CD8-positive, alpha-beta memory T cell (primary cell): ENCODE results near the gene ATP2B3. TPM values are rescaled to one million over a fixed set of nuclear protein-coding genes. Genes with fewer than 3 reads are reported as not detected.

ENCODE experiments used
- CTCF ChIA-PET: fragments of 350-600 bp; sonication (Branson Sonifier 250); formaldehyde crosslinking; loops from one replicate; lab custom pipeline; 2021; ENCODE audit warnings: antibody characterized with exemption; lab: Charles Lee
- POLR2A ChIA-PET: fragments of 350-600 bp; sonication (Branson Sonifier 250); formaldehyde crosslinking; loops from one replicate; lab custom pipeline; 2021; ENCODE audit warnings: antibody characterized with exemption; lab: Charles Lee
- DNase-seq, 5 donors: peaks; one replicate each; pipeline versions ENCODE4 v3.0.0 to v3.0.0-alpha.2; 2020 to 2022; ENCODE audit warnings: mixed read lengths in 1 of 5
- H3K27ac ChIP-seq: one replicate; pipeline ENCODE4 v1.7.0; 2013; ENCODE audit warnings: low read depth, mild to moderate bottlenecking, low read length, moderate library complexity
- H3K27me3 ChIP-seq: 2 replicates; pipeline ENCODE4 v1.7.0; 2013; ENCODE audit warnings: low read length, mild to moderate bottlenecking; ENCODE audit not compliant: insufficient read depth, poor library complexity, severe bottlenecking
- H3K36me3 ChIP-seq: 2 replicates; pipeline ENCODE4 v1.7.0; 2013; ENCODE audit warnings: mild to moderate bottlenecking, low read length, moderate library complexity; ENCODE audit not compliant: insufficient read depth
- H3K4me1 ChIP-seq: 2 replicates; pipeline ENCODE4 v1.7.0; 2013; ENCODE audit warnings: mild to moderate bottlenecking, low read length, moderate library complexity; ENCODE audit not compliant: insufficient read depth
- H3K4me3 ChIP-seq: 2 replicates; pipeline ENCODE4 v1.7.0; 2013; ENCODE audit warnings: mild to moderate bottlenecking, low read length
- H3K9me3 ChIP-seq: 2 replicates; pipeline ENCODE4 v1.7.0; 2013; ENCODE audit warnings: mild to moderate bottlenecking, low read length
- H3K27ac Mint-ChIP-seq, 8 donors: one replicate each; pipeline ENCODE4 v1.8.0; 2020 to 2021; ENCODE audit warnings: mixed read lengths in 8 of 8, mild to moderate bottlenecking in 6 of 8, inconsistent platforms in 3 of 8, moderate library complexity in 3 of 8
- H3K27me3 Mint-ChIP-seq, 2 donors: one replicate each; pipeline ENCODE4 v1.8.0; 2020 to 2021; ENCODE audit warnings: mixed read lengths in 2 of 2, mild to moderate bottlenecking in 1 of 2, moderate library complexity in 1 of 2
- H3K36me3 Mint-ChIP-seq, 3 donors: one replicate each; pipeline ENCODE4 v1.8.0; 2020 to 2021; ENCODE audit warnings: mixed read lengths in 3 of 3, inconsistent platforms in 1 of 3, mild to moderate bottlenecking in 1 of 3
- H3K4me1 Mint-ChIP-seq, 3 donors: one replicate each; pipeline ENCODE4 v1.8.0; 2020 to 2021; ENCODE audit warnings: mixed read lengths in 3 of 3, inconsistent platforms in 1 of 3, mild to moderate bottlenecking in 1 of 3
- H3K4me3 Mint-ChIP-seq, 7 donors: one replicate each; pipeline ENCODE4 v1.8.0; 2020 to 2021; ENCODE audit warnings: mixed read lengths in 7 of 7, mild to moderate bottlenecking in 6 of 7, moderate library complexity in 4 of 7, inconsistent platforms in 2 of 7
- H3K9me3 Mint-ChIP-seq, 5 donors: one replicate each; pipeline ENCODE4 v1.8.0; 2020 to 2022; ENCODE audit warnings: mixed read lengths in 5 of 5, mild to moderate bottlenecking in 3 of 5, moderate library complexity in 2 of 5, inconsistent platforms in 1 of 5
- polyA plus RNA-seq: library from polyadenylated mRNA; unstranded; fragments of 300-500 nt; fragmentation: Illumina TruSeq; gene quantifications from one replicate; pipeline ENCODE4 v1.2.3, GENCODE V29; 2021
- total RNA-seq, 2 experiments: library from RNA; stranded (reverse); gene quantifications; one replicate each; pipeline ENCODE4 v1.2.3, GENCODE V29; 2021

ATP2B3 gene
- total and polyA plus RNA-seq, 3 experiments from 2014 or later = not detected

- no peak for DNase-seq
- Histone ChIP-seq H3K36me3 (no peaks in the 10 kb centered on the region), H3K9me3 (no peaks in the 10 kb centered on the region), H3K4me1 (no peaks in the 10 kb centered on the region), H3K27me3 (no peaks in the 10 kb centered on the region), H3K4me3 (no peak overlapping the region), H3K27ac (no peak overlapping the region)
- H3K27me3 Mint-ChIP-seq = peaks cover 0 to 8% of the 10 kb centered on the region in 2 donors
- H3K27ac Mint-ChIP-seq = peak overlapping the region in 6 of 8 donors; percentile 16 to 78 (median 42)
- peak overlapping the region in 6 of 7 donors; percentile 1 to 57 (median 32) for H3K4me3 Mint-ChIP-seq
- ChIA-PET CTCF (no interaction called here), POLR2A (no interaction called here)
- H3K4me1 Mint-ChIP-seq = peaks cover 9 to 11% (median 11%) of the 10 kb centered on the region in 3 donors
- no peaks in the 10 kb centered on the region for H3K36me3 Mint-ChIP-seq
- peaks cover 0 to 2% (median 0%) of the 10 kb centered on the region in 5 donors for H3K9me3 Mint-ChIP-seq
Measured at GRCh38 chrX:153614818-153615217, 97.4 kb downstream of the ATP2B3 start.

GRCh38 chrX:153620576-153620975, 103.1 kb downstream of the ATP2B3 start:
- ChIA-PET CTCF (no interaction called here), POLR2A (no interaction called here)
- Mint-ChIP-seq H3K9me3 (no peaks in the 10 kb centered on the region), H3K4me1 (no peaks in the 10 kb centered on the region), H3K36me3 (no peaks in the 10 kb centered on the region), H3K4me3 (no peak overlapping the region), H3K27me3 (peaks cover 14% of the 10 kb centered on the region in 2 donors), H3K27ac (no peak overlapping the region)
- no peaks in the 10 kb centered on the region for H3K9me3 ChIP-seq
- H3K4me3 ChIP-seq = no peak overlapping the region
- DNase-seq = no peak
- no peaks in the 10 kb centered on the region for H3K27me3 ChIP-seq
- H3K36me3 ChIP-seq = no peaks in the 10 kb centered on the region
- no peaks in the 10 kb centered on the region for H3K4me1 ChIP-seq
- no peak overlapping the region for H3K27ac ChIP-seq

GRCh38 chrX:153621949-153622598, 104.6 kb downstream of the ATP2B3 start:
- POLR2A ChIA-PET = no interaction called here

GRCh38 chrX:153622661-153623309, 105.3 kb downstream of the ATP2B3 start:
- ChIA-PET POLR2A (no interaction called here), CTCF (no interaction called here)
- H3K36me3 Mint-ChIP-seq = no peaks in the 10 kb centered on the region
- H3K4me1 Mint-ChIP-seq = no peaks in the 10 kb centered on the region
- no peaks in the 10 kb centered on the region for H3K9me3 Mint-ChIP-seq
- Histone ChIP-seq H3K36me3 (no peaks in the 10 kb centered on the region), H3K4me3 (no peak overlapping the region), H3K9me3 (no peaks in the 10 kb centered on the region), H3K27ac (no peak overlapping the region), H3K4me1 (no peaks in the 10 kb centered on the region), H3K27me3 (no peaks in the 10 kb centered on the region)
- no peak overlapping the region for H3K27ac Mint-ChIP-seq
- DNase-seq = no peak
- H3K27me3 Mint-ChIP-seq = peaks cover 14 to 16% of the 10 kb centered on the region in 2 donors
- no peak overlapping the region for H3K4me3 Mint-ChIP-seq

More at GRCh38 chrX:153621949-153622598, 104.6 kb downstream of the ATP2B3 start:
- no peaks in the 10 kb centered on the region for H3K36me3 Mint-ChIP-seq
- Histone ChIP-seq H3K27ac (no peak overlapping the region), H3K9me3 (no peaks in the 10 kb centered on the region), H3K4me3 (no peak overlapping the region), H3K36me3 (no peaks in the 10 kb centered on the region), H3K4me1 (no peaks in the 10 kb centered on the region), H3K27me3 (no peaks in the 10 kb centered on the region)
- H3K4me3 Mint-ChIP-seq = no peak overlapping the region
- no peaks in the 10 kb centered on the region for H3K9me3 Mint-ChIP-seq
- no peak for DNase-seq
- H3K27ac Mint-ChIP-seq = no peak overlapping the region
- H3K27me3 Mint-ChIP-seq = peaks cover 14% of the 10 kb centered on the region in 2 donors
- CTCF ChIA-PET = no interaction called here
- no peaks in the 10 kb centered on the region for H3K4me1 Mint-ChIP-seq

- H3K4me1 Mint-ChIP-seq = no peaks in the 10 kb centered on the region
- Histone ChIP-seq H3K4me3 (no peak overlapping the region), H3K9me3 (no peaks in the 10 kb centered on the region), H3K27ac (no peak overlapping the region), H3K27me3 (no peaks in the 10 kb centered on the region), H3K36me3 (no peaks in the 10 kb centered on the region), H3K4me1 (no peaks in the 10 kb centered on the region)
- CTCF ChIA-PET = interaction anchor here (1.2 kb wide), 1 partner anchor 14 kb away, joined by 3 read pairs; no protein-coding TSS in a partner anchor
- no peak overlapping the region for H3K4me3 Mint-ChIP-seq
- H3K27ac Mint-ChIP-seq = no peak overlapping the region
- no peaks in the 10 kb centered on the region for H3K9me3 Mint-ChIP-seq
- H3K27me3 Mint-ChIP-seq = peaks cover 14 to 16% of the 10 kb centered on the region in 2 donors
- POLR2A ChIA-PET = no interaction called here
- DNase-seq = no peak
- H3K36me3 Mint-ChIP-seq = no peaks in the 10 kb centered on the region
Measured at GRCh38 chrX:153623310-153624029, 106.0 kb downstream of the ATP2B3 start.

- Mint-ChIP-seq H3K4me1 (no peaks in the 10 kb centered on the region), H3K36me3 (no peaks in the 10 kb centered on the region), H3K9me3 (no peaks in the 10 kb centered on the region)
Measured at GRCh38 chrX:153624196-153625091, 107.0 kb downstream of the ATP2B3 start.

GRCh38 chrX:153625271-153626024, 108.0 kb downstream of the ATP2B3 start:
- H3K27ac Mint-ChIP-seq = no peak overlapping the region
- Histone ChIP-seq H3K27me3 (no peaks in the 10 kb centered on the region), H3K36me3 (no peaks in the 10 kb centered on the region), H3K27ac (no peak overlapping the region), H3K4me1 (no peaks in the 10 kb centered on the region), H3K9me3 (no peaks in the 10 kb centered on the region), H3K4me3 (no peak overlapping the region)
- H3K4me1 Mint-ChIP-seq = no peaks in the 10 kb centered on the region
- ChIA-PET CTCF (no interaction called here), POLR2A (no interaction called here)
- peaks cover 14 to 22% of the 10 kb centered on the region in 2 donors for H3K27me3 Mint-ChIP-seq
- H3K36me3 Mint-ChIP-seq = no peaks in the 10 kb centered on the region
- H3K4me3 Mint-ChIP-seq = no peak overlapping the region
- DNase-seq = no peak
- H3K9me3 Mint-ChIP-seq = no peaks in the 10 kb centered on the region

More at GRCh38 chrX:153624196-153625091, 107.0 kb downstream of the ATP2B3 start:
- Mint-ChIP-seq H3K4me3 (no peak overlapping the region), H3K27me3 (peaks cover 14 to 18% of the 10 kb centered on the region in 2 donors), H3K27ac (no peak overlapping the region)
- H3K27me3 ChIP-seq = no peaks in the 10 kb centered on the region
- no peak overlapping the region for H3K27ac ChIP-seq
- no peaks in the 10 kb centered on the region for H3K36me3 ChIP-seq
- CTCF ChIA-PET = interaction anchor here (0.6 to 1.2 kb wide), 2 partner anchors 15 to 249 kb away, joined by 3 read pairs; no protein-coding TSS in a partner anchor
- no peaks in the 10 kb centered on the region for H3K4me1 ChIP-seq
- no peaks in the 10 kb centered on the region for H3K9me3 ChIP-seq
- POLR2A ChIA-PET = no interaction called here
- no peak overlapping the region for H3K4me3 ChIP-seq
- no peak for DNase-seq
